HG03354 (cell line): ENCODE measurements around the gene RSPH10B2.
A peak's percentile ranks its signal among the peaks of the same experiment; 100 is the strongest.
"Not testable (repeated sequence)": the region's sequence is repeated elsewhere in the genome, so short reads cannot be mapped to it uniquely, and the experiment has no call there.

Experiments
- ATAC-seq: cut with Tn5 transposase; IDR thresholded peaks from one replicate; pipeline ENCODE4 v1.9.1; 2021; ENCODE audit warnings: mild to moderate bottlenecking; ENCODE audit not compliant: unreplicated experiment, poor library complexity, severe bottlenecking

Gene RSPH10B2

DNA sequence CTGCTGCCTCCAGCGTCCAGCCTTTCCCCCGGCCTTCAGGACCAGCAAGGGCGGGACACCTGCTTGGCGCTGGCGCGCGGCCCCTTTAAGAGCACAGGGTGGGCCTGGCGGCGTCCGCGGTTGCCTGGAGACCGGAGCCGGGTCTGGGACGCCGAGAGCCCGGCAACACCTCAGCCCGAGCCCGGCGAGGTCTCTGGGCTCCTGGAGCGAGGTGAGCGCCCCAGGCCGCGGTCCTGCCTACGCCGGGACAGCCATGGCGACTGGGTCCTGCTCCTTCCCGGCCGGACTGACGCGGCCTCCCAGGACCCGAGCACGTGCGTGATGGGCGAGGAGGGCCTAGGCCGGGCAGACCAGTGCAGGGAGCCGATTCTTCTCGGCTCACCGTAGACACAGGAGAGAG lies at the start of gene RSPH10B2:
Gene RSPH10B2 (plus strand): TSS at position 140 of the 400 bp plus-strand sequence. CDS start 3,575 bp downstream, outside the sequence.
- not testable (repeated sequence) for ATAC-seq

DNA sequence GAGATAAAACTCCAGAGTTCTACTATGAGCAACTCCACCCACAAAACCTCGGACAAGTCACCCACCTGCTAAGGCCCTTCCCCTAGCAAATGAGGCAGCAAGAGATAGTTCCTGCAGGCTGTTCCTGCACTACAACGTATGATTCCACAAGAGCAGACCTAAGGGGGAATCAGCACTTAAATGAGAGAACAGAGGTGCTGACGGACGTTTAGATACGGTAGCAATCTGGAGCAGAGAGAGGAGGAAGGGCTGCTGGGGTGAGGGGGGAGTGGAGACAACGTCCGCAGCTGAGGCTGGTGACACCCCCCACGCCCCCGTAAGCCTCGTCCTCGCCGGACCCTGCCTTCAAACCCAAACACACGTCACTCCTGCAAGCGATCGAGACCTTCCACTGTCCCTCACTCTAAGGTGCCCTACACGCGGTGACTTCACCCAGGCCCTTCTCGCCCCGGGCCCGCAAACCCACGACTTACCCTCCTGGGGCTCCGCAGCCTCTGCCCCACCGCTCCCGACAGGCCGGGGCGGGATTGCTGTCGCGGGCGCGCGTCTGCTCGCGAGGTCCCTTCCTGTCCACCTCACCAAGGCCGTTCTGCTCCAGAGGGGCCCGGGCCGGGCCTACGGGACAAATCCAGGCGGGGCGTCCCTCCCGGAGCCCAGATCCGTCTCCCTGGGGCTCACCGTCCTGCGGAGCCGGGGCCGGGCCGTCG lies 47.8 kb upstream of the RSPH10B2 start:
- peak; percentile 38 for ATAC-seq

DNA sequence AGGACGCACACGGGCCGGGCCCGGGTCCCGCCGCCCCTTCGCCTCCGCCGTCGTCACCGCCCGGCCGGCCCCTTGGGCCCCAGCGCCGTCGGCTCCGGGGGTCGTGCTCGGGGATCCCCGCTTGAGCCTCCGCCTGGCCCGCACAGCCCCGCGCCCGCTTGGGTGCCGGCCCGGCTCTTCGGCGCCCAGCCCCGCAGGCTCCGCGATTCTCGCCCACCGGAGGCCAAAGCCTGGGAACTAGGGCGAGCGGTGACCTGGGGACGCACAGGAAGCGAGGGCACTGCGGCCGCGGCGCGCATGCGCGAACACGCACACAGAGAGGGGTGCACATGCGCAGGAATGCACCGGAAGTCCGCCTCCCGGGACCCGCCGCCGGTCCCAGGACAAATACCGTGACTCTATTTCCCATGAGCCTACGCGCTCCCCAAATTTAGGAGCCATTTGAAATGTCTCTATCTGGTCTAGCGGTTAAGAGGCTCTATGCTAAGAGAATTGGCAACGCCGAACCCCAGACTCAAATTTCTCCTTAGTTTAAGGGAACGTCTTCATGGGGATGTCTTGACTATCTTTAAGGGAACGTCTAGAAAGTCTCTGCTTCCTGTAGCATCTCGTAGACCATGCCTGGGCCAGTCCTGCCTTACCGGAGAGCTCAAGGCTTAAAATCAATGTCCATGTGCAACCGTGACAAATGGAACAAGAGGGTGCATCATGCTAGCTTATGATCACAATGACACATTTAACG lies 47.1 kb upstream of the RSPH10B2 start, which contains the start of gene ZNF12:
Gene ZNF12 (minus strand): TSS at position 282 of the 742 bp plus-strand sequence. CDS start 1,774 bp downstream, outside the sequence.
- peak; percentile 88 for ATAC-seq

DNA sequence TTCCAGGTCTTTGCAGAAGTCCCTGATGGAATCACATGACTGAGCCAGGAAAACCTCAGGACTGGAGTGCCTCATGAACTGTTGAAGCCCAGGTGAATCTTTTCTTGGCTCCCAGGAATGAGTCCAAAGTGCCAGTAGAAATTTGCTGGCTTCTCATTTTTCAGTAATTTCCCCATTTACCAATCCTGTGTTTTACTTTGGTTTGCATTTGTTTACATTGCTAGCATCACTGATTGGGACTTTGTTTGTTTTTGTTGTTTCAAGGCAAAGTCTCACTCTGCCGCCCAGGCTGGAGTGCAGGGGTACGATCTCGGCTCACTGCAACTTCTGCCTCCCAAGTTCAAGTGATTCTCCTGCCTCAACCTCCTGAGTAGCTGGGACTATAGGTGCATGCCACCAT lies 45.6 kb upstream of the RSPH10B2 start:
- no peak for ATAC-seq

DNA sequence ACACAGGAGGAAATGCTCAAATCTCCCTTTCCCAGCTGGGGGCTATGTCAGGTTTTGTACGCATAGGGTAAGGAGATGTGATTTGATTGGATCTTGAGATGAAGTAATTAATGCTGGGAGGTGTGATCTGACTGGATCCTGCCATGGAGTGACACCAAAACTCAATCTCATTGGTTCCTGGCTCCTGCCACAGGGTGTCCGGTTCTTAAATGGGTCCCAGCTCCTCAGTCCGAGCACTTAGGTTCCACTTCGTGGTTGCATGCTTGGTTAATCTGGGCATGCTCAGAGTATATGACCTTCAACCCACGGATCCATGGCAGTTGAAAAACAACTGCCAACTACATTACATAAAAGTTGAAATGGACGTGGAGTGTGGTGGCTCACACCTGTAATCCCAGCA lies 44.1 kb upstream of the RSPH10B2 start:
- no peak for ATAC-seq

DNA sequence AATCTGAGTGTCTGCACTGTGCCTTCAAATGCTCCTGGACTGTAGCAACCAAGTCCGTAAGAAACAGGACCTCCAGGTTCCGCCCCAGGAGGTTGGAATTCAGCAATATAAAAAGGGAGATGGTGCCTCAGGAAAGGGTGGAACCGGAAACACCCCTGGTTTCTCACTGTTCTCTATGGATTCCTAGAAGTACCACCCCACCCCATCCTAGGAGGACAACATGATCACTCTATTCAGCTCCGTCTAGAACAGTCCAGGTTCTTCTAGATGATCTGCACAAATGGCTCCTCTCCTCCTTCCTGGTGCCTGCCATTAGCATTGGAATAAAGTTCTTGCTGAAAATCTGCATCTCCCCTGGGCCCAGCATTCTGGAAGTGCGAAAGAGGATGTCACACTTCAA lies 39.5 kb upstream of the RSPH10B2 start:
- ATAC-seq, result no peak

DNA sequence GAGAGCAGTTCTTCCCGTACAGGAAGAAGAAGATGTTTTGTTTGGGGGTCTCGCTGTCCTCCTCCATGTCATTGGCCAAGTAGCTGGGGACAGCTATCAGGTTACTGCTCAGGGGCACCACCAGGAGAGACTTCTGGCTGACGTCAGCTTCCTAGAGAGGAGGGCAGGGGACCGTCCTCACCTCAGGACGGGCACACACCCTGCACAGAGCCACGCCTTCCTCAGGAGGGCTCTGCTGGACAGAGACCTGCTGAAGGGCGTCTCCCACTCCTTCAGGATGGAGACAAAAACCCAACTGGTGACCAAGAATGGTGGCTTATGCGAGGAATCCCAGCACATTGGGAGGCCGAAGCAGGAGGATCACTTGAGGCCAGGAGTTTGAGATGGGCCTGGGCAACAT lies 38.0 kb upstream of the RSPH10B2 start:
- not testable (repeated sequence) for ATAC-seq

DNA sequence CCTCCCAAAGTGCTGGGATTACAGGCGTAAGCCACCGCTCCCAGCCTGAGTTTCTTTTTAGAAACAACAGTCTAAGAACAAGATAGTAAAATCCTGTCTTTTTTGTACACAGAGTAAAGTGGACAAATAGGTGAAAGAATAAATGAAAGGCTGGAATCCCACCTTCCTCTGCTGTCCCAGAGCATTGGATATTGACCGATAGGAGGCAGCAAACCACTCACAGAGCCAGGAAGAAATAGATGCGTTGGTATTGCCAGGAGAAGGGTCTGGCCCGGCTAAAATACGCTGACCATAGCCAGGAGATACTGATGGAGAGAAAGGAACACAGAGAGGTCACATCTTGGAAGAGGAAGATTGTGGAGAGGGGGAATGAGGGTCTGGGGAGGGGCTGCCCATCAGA lies 35.8 kb upstream of the RSPH10B2 start:
- ATAC-seq, result no peak

DNA sequence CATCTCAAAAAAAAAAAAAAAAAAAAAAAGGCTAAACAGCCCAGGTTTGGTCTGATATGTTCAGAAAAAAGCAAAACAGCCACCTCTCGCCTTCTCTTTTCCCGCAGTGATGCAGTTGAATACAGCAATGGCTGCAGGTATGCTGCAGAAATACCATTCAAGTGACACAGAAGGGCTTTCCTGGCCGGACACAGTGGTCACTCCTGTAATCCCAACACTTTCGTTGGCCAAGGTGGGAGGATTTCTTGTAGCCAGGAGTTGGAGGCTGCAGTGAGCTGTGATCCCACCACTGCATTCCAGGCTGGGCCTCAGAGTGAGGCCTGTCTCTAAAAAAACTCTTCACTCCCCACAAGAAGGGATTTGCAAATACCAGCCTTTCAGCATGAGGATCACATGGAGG lies 29.6 kb upstream of the RSPH10B2 start:
- ATAC-seq, result not testable (repeated sequence)

DNA sequence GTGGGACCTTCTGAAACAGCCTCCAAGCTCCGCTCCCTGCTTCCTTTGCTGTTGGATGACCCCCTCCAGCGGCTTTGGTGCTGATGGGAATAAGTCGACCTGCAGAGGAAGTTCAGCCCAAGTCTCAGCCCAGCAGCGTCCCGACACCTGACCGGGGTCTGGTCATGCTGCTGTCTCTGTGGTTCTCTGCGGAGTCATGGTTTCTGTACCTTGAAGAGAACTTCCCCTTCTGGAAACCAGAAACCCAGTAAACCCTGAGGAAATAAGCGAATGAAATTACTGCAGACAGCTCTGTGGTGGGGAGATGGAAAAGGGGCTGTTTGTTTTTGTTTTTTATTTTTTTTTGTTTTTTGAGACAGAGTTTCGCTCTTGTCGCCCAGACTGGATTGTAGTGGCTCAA lies 28.9 kb upstream of the RSPH10B2 start:
- peak; percentile 47 for ATAC-seq

DNA sequence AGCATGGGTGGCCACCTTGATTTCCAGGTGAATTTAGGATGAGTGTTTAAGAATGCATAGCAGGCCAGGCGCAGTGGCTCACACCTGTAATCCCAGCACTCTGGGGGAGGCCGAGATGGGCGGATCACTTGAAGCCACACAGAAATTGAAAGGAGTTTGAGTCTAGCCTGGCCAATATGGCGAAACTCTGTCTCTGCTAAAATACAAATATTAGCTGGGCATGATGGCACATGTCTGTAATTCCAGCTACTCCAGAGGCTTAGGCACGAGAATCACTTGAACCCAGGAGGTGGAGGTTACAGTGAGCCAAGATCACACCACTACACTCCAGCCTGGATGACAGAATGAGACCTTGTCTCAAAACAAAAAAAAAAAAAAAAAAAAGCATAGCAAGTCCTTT lies 27.6 kb upstream of the RSPH10B2 start:
- not testable (repeated sequence) for ATAC-seq

DNA sequence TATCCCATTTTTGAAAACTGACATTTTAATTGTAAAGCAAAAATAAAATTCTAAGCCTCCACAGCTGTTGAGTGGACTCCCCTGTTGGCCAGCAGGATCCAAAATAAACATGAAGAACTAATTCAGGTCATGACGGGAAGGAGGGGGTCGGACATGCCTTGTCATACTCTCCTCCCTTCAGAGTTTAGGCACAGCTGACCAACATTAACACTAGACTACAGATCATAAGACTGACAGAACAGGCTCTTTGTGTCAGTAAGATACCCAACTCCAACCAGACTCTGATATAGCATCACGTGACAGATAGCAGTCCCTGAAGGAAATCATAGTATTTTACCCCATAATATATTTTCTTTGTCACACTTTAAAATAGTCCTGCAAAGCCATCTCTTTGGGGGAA lies 26.2 kb upstream of the RSPH10B2 start:
- ATAC-seq, result no peak

DNA sequence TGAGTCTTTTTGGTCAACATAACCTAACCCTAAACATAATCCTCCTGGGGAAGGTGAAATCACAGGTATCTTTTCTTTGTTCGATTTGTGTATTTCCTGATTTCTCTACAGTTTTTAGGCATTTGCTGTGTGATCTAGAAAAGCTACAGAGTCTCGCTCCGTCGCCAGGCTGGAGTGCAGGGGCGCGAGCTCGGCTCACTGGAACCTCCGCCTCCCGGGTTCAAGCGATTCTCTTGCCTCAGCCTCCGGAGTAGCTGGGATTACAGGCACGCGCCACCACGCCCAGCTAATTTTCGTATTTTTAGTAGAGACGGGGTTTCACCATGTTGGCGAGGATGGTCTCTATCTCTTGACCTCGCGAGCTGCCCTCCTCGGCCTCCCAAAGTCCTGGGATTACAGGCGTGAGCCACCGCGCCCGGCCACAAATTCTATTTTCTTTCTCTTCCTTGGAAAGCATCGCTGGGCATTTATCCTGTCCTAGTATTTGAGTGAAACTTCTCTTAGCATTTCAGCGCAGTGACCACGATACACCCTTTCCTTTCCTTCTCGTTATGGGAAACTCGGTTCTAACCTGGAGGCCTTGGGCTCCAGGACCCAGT lies 24.9 kb upstream of the RSPH10B2 start:
- not testable (repeated sequence) for ATAC-seq

DNA sequence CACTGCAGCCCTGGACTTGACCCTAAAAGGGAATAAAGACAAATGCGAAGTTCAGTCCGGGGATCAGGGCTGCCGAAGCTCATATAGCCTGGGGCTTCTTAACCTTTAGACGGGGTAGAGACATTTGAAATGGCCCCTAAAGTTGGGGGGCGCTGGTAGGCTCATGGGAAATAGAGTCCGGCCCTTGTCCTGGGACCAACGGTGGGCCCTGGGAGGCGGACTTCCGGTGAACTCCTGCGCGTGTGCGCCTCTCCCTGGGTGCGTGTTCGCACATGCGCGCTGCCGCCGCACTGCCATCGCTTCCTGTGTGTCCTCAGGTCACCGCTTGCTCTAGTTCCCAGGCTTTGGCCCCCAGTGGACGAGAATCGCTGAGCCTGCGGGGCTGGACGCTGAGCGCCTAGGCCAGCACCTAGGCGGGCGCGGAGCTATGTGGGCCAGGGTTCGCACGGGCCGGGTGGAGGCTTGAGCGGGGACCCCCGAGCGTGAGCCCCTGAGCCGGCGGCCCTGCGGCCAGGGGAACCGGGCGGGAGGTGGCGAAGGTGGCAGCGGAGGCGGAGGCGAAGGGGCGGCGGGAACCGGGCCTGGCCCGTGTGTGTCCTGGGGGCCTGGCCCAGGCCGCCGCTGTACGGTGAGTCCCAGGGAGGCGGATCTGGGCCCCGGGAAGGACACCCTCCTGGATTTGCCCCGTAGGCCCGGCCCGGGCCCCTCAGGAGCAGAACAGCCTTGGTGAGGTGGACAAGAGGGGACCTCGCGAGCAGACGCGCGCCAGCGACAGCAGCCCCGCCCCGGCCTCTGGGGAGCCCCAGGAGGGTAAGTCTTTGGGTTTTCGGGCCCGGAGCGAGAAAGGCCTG lies 24.2 kb upstream of the RSPH10B2 start:
- ATAC-seq, result peak; percentile 89

DNA sequence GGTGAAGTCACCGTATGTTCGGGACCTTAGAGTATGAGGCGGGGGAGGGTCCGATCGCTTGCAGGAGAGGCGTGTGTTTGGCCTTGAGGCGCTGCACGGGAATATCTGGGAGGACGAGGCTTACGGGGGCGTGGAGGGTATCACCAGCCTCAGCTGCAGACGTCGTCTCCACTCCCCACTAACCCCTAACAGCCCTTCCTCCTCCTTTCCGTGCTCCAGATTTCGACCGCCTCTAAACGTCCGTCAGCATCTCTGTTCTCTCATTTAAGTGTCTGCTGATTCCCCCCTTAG lies 23.6 kb upstream of the RSPH10B2 start:
- ATAC-seq, result no peak

DNA sequence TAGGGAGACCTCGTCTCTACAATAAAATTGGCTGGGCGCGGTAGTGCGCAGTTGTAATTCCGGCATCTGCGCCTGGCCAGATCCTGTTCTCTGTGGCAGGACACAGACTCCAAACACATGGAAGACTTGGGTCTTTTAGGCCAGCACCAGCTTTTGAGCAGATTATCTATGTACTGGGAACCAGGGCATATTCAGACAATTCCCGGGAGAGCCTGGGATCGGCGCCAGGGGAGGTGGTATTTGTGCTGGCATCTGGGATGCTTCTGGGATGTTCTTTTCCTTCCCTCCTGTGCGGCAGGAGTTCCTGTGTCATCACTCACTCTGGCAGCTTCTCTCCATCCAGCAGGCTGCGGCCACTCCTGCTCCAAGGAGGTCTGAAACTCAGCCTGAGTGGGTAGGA lies 15.5 kb upstream of the RSPH10B2 start:
- not testable (repeated sequence) for ATAC-seq

DNA sequence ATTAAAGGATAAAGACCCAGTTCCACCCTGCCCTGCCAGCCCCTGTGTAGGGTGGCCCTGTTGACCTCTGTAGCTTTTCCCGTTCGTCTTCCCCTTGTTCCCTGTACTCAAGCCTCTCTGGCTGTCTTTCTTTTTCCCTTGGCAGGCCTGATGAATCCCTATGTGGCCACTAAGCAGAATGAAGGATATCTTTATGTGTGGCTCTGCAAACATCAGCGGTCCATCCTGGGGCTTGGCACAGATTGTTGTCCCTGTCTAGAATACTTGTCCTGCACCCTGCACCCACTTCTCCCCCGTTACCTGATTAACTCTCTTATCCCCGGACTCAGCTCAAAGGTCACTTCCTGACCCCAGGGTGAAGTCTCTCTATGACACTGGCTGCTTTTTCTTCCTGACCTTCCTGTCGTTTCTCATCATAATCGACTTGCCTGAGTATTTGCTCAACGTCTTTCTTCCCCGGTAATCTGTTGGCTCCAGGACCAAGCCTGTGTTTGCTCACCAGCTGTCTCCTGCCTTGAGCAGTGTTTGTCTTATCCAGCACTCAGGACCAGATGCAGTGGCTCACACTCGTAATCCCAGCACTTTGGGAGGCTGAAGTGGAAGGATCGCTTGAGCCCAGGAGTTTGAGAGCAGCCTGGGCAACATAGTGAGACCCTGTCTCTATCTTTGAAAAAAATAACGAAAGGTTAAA lies 9.3 kb upstream of the RSPH10B2 start:
- not testable (repeated sequence) for ATAC-seq

DNA sequence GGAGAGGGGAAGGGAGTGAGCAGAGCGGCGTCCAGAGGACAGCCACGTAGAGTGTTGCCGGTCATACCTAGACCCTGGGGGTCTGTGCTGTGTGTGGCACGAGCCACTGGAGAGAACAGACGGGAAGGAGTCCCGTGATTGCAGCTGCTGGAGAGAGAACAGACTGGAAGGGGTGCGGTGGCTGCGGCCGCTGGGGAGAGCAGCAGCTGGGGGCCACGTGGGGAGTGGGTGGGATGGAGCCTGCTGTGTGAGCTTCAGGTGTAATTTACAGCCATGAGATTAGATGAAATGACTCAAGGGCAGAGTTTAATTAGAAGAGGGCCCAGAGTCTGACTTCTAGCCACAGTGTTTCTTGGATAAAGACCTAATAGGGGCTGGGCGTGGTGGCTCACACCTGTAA lies 4.6 kb upstream of the RSPH10B2 start:
- not testable (repeated sequence) for ATAC-seq

DNA sequence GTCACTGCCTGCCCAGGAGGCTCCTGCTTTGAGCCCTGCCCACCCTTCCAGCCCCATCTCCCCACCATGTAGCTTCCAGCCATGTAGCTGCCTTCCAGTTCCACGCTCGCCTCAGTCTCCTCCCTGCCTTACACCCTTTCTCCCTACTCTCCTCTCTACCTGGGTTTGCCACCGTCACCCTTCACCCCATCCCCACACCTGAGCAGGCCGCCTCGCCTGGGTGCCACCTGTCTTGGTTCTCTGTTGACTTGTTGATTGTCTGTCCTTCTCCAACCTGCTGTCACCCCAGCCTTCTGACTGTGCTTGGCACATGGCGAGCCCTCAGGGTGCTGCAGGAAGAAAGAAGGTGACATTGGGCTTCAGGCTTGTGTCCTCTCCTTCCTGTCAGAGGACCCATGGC lies 3.7 kb upstream of the RSPH10B2 start:
- not testable (repeated sequence) for ATAC-seq
